GM13976 (cell line): ENCODE results near the gene MSH5.

Source experiments
- DNase-seq: peaks from one replicate; pipeline ENCODE4 v3.0.0; 2012; ENCODE audit warnings: low spot score
- CTCF ChIP-seq: IDR thresholded peaks from 2 replicates; pipeline ENCODE4 v1.5.1; 2012; ENCODE audit warnings: borderline replicate concordance, mild to moderate bottlenecking; ENCODE audit not compliant: insufficient read depth; ENCODE audit errors: extremely low read depth, missing control alignments, control extremely low read depth
- in situ Hi-C: fragments of 300-500 bp; cut with MboI; formaldehyde crosslinking; loops from one replicate; pipeline ENCODE4 v1.12.0; 2022; ENCODE audit warnings: low sequenced_read_pairs, mixed read lengths, inconsistent platforms; ENCODE audit not compliant: unreplicated experiment

Gene MSH5

DNA sequence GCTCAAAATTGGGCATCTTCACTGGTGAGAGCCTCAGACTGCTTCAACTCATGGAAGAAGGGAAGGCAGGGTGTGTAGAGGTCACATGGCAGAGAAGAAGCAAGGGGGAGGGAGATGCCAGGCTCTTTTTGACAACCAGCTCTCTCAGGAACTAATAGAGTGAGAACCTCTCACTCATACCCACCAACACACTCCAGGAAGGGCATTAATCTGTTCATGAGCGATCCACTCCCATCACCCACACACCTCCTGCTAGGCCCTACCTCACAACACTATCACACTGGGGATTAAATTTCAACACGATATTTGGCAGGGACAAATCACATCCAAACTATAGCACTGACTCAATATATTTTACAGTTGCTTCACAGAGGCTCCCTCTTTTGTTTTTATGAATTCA, 2.0 kb downstream of the MSH5 start:
- no peak for DNase-seq
- in situ Hi-C loops, result no loop called here
- no peak for TF ChIP-seq CTCF

GRCh38 chr6:31742894-31743293, 3.1 kb downstream of the MSH5 start:
- TF ChIP-seq CTCF, result no peak
- no peak for DNase-seq
- in situ Hi-C loops, result no loop called here

DNA sequence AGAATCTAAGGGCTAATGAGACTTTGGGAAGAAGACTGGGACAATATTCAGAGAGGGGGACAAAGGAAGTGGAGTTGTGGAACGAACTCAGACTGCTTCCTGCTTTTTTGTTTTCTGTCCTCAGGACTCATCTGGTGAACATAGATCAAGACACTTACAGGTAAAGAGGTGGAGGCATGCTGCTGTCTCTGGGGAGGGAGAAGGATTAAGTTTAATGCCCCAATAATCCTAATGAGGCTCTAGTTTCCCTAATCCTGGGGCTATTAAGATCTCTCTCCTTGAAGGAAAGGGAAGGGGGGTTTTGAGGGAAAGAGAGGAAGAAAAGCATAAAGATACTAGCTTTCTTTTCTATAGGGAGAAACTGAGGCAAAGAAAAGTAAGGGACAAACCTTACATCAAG, 4.6 kb downstream of the MSH5 start:
- no peak for DNase-seq
- no peak for TF ChIP-seq CTCF
- in situ Hi-C loops, result no loop called here

GRCh38 chr6:31749301-31750036, 9.7 kb downstream of the MSH5 start:
- no peak for DNase-seq
- in situ Hi-C loops, result no loop called here
- TF ChIP-seq CTCF, result no peak

DNA sequence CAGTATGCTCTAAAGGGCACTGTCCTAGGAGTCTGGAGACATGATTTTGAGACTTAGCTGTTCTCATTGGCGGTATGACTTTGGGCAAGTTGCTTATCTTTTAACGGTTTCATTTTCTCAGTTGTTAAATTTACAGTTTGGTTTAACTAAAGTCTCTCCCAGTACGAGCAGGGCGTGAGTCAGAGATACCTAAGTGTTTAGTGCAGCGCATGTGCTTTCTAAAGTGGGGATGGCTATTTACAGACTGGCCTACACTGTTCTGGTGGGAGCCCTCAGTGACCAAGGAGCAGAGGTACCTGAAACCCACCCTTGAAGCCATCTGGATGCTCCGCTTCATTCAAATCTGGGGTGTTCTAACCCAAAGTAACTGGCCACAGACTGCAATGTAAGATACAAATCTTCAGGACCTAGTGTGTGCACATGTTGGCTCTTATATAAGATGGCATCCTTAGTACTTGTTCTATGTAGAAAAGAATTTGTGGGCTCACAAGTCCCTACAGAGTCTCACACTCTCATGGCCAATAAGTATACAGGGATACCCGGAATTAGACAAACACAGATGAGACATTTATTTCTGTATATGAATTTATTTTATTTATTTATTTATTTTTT, 10.7 kb downstream of the MSH5 start:
- no peak for TF ChIP-seq CTCF
- in situ Hi-C loops, result no loop called here
- no peak for DNase-seq

GRCh38 chr6:31752739-31753319, 13.0 kb downstream of the MSH5 start:
- TF ChIP-seq CTCF, result no peak
- in situ Hi-C loops, result no loop called here
- DNase-seq, result no peak

- DNase-seq, result no peak
- in situ Hi-C loops, result no loop called here
- no peak for TF ChIP-seq CTCF
Observed at GRCh38 chr6:31758281-31758680, 18.5 kb downstream of the MSH5 start.
